LNCaP clone FGC (cell line): ENCODE data around the gene MFSD2A.
A peak's percentile ranks its signal among the peaks of the same experiment; 100 is the strongest.

Experiments used
- DNase-seq: peaks from one replicate; pipeline ENCODE4 v3.0.0-alpha.2; 2011; ENCODE audit warnings: low read depth
- H3K4me3 ChIP-seq: 2 replicates; pipeline ENCODE4 v1.5.1; 2011; ENCODE audit warnings: mild to moderate bottlenecking, low read depth, low read length, control low read depth
- TF ChIP-seq, protein P1 (sequence below): IDR thresholded peaks from 2 replicates; pipeline ENCODE4 v1.5.1; 2012; ENCODE audit warnings: mild to moderate bottlenecking; ENCODE audit not compliant: control insufficient read depth, insufficient read depth; ENCODE audit errors: extremely low read depth

Gene MFSD2A

DNA sequence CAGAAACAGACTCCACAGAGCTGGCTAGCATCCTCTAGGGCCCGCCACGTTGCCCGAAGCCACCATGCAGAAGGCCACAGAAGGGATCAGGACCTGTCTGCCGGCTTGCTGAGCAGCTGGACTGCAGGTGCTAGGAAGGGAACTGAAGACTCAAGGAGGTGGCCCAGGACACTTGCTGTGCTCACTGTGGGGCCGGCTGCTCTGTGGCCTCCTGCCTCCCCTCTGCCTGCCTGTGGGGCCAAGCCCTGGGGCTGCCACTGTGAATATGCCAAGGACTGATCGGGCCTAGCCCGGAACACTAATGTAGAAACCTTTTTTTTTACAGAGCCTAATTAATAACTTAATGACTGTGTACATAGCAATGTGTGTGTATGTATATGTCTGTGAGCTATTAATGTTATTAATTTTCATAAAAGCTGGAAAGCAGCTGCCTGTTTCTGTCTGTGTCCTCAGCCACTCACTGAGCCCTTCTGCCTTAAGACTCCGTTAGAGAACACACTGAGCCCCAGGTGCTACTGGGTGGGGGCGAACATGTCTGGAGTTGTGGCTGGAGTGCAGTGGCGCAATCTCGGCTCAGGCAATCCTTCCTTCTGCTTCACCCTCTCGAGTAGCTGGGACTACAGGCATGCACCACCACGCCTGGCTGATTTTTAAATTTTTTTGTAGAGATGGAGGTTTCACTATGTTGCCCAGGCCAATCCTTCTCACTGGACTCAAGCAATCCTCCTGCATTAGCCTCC lies 14.8 kb downstream of the MFSD2A start:
- no peak for DNase-seq
- TF ChIP-seq, protein P1, sequence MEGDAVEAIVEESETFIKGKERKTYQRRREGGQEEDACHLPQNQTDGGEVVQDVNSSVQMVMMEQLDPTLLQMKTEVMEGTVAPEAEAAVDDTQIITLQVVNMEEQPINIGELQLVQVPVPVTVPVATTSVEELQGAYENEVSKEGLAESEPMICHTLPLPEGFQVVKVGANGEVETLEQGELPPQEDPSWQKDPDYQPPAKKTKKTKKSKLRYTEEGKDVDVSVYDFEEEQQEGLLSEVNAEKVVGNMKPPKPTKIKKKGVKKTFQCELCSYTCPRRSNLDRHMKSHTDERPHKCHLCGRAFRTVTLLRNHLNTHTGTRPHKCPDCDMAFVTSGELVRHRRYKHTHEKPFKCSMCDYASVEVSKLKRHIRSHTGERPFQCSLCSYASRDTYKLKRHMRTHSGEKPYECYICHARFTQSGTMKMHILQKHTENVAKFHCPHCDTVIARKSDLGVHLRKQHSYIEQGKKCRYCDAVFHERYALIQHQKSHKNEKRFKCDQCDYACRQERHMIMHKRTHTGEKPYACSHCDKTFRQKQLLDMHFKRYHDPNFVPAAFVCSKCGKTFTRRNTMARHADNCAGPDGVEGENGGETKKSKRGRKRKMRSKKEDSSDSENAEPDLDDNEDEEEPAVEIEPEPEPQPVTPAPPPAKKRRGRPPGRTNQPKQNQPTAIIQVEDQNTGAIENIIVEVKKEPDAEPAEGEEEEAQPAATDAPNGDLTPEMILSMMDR: no peak

DNA sequence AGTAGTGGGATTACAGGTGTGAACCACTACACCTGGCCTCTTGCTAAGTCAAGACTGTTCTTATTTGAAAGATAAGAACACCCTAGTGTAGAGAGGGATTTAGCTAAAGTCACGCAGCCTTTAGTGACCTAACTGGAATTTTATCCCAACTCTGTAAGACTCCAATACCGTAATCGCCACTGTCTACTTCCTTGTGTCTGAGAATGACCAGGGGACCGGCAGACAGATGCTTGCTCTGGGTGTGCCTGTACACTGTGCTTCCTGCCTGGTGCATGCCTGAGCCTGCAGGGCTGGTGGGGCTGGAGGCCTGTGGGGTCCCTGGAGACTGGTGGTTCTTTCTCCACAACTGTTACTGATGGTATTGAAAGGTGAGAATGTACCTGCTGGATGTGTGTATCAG lies 15.3 kb downstream of the MFSD2A start:
- H3K4me3 ChIP-seq: no peak overlapping the region
- DNase-seq: no peak
- TF ChIP-seq, protein P1: no peak

More for the DNA sequence above, 14.8 kb downstream of the MFSD2A start:
- H3K4me3 ChIP-seq: no peak overlapping the region

DNA sequence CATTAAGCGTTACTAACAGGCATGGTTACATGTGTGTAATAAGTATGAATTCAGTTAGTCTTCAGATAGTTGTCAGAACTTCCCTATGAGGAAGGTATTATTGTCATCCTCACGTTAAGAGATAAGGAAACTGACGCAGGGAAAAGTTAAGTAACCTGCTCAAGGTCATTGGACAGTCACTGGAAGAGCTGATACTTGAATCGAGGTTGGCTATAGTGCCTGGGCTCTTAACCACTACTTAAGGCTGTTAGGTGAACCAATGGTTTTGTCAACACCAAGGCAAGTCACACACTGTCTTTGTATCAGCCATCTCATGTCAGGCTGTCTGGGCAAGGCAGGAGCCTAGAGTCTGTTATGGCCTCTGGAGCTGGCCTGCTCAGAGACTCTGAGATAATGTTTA lies 16.2 kb downstream of the MFSD2A start:
- no peak for DNase-seq
- no peak overlapping the region for H3K4me3 ChIP-seq
- TF ChIP-seq, protein P1: no peak

DNA sequence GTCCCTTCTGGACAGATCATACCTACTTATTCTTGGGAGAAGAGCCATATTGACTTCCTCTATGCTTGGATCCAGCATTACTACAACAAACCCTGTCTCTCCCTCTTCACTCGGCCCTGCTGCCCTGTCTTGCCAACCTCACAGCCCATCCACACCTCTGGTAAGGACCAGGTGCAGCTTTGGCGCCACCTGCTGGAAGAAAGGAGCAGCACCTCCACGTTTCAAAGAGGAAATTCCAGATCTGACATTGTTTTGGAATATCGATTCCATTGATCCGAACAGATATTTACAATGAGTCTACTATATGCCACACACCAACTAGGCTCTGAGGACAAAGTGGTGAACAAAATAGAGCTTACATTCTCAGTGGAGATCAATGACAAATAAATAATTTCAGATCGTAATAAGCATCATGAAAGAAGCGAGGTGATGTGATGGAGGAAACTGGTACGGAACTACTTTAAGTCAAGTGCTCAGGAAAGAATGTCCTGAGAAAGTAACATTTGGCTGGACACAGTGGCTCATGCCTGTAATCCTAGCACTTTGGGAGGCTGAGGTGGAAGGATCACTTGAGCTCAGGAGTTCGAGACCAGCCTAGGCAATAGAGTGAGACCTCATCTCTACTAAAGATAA lies 18.7 kb downstream of the MFSD2A start:
- TF ChIP-seq, protein P1: peak; percentile 96
- DNase-seq: peak; percentile 41
- H3K4me3 ChIP-seq: no peak overlapping the region

DNA sequence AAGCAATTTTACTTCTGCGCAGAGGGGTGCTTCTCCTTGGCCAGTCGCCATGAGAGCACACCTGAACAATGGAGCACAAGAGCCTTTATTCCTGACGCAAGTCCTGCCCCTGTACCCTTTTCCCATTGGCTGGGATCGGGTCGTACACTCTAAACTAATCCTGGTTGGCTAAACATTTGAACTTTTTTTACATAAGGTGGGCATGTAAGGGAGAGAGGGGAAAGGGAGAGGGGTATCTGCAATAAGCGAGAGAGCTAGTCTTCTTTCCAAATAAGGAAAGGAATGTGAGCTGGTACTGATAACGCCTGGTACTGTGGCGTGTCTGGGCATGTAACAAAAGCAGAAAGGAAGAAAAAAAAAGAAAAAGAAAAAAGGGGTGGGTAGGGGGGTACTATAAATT lies 21.8 kb downstream of the MFSD2A start:
- no peak overlapping the region for H3K4me3 ChIP-seq
- DNase-seq: no peak
- TF ChIP-seq, protein P1: no peak

DNA sequence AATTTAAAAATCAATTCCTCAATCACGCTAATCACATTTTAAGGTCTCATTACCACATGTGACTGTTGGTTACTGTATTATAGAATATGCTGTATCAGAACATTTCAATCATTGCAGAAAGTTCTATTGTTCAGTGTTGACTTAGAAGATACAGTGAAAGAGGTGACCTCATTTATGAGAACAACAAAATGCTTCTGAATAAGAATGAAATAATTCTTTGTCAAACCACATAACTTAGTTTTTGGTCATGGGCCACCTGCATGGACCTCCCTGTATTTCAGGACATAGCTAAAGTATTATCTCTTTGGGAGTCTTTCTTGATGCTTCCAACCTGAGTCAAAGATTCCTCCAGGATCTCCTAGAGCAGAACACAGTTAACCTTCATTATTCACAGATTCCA lies 22.3 kb downstream of the MFSD2A start:
- TF ChIP-seq, protein P1: no peak

More for the DNA sequence above, 22.3 kb downstream of the MFSD2A start:
- DNase-seq: no peak
- no peak overlapping the region for H3K4me3 ChIP-seq
